ENCODE data around the gene PCIF1. TPM values are rescaled to one million over a fixed set of nuclear protein-coding genes. Genes with fewer than 3 reads are reported as not detected.

PCIF1 gene
- 10 to 100 TPM; 32.1 to 51.2 (median 37.0) TPM for total RNA-seq

GRCh38 chr20:45934586-45935415 lies at the start of gene PCIF1:
Gene PCIF1 (plus strand): TSS chr20:45934683. CDS start chr20:45939000, 4,317 bp downstream.
- ATAC-seq (peak; percentile 91), DNase-seq (peak; percentile 98)
- H3K36me3 ChIP-seq = peaks cover 0 to 28% of the 10 kb centered on the region in 2 donors
- peak within 1 kb of the TSS; percentile 83 to 99 (median 98) for H3K4me3 ChIP-seq
- TF ChIP-seq POLR2A (IDR thresholded peaks at IDR 0.05) = peak; percentile 95 to 96
- TF ChIP-seq, protein P1, sequence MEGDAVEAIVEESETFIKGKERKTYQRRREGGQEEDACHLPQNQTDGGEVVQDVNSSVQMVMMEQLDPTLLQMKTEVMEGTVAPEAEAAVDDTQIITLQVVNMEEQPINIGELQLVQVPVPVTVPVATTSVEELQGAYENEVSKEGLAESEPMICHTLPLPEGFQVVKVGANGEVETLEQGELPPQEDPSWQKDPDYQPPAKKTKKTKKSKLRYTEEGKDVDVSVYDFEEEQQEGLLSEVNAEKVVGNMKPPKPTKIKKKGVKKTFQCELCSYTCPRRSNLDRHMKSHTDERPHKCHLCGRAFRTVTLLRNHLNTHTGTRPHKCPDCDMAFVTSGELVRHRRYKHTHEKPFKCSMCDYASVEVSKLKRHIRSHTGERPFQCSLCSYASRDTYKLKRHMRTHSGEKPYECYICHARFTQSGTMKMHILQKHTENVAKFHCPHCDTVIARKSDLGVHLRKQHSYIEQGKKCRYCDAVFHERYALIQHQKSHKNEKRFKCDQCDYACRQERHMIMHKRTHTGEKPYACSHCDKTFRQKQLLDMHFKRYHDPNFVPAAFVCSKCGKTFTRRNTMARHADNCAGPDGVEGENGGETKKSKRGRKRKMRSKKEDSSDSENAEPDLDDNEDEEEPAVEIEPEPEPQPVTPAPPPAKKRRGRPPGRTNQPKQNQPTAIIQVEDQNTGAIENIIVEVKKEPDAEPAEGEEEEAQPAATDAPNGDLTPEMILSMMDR (IDR thresholded peaks at IDR 0.05 in 4 of 5, conservative IDR thresholded peaks at IDR 0.05 in 1 of 5) = no peak
- H3K27me3 ChIP-seq = no peaks in the 10 kb centered on the region
- H3K9me3 ChIP-seq = no peaks in the 10 kb centered on the region
- in situ Hi-C loops (cut with MboI; ENCODE audit: low sequenced_read_pairs in 4 of 4) = no loop called here
- peak within 1 kb of the TSS; percentile 97 to 100 (median 100) for H3K27ac ChIP-seq
- intact Hi-C loops (cut with DNase I; ENCODE audit: low total_unique reads) = loop anchor here (1.0 to 5.0 kb wide), 6 partner anchors 38 to 152 kb away; partner anchors contain the start of genes CTSA, DNTTIP1, NCOA5 and NEURL2
- H3K4me1 ChIP-seq = peaks cover 21 to 25% of the 10 kb centered on the region in 2 donors

DNA sequence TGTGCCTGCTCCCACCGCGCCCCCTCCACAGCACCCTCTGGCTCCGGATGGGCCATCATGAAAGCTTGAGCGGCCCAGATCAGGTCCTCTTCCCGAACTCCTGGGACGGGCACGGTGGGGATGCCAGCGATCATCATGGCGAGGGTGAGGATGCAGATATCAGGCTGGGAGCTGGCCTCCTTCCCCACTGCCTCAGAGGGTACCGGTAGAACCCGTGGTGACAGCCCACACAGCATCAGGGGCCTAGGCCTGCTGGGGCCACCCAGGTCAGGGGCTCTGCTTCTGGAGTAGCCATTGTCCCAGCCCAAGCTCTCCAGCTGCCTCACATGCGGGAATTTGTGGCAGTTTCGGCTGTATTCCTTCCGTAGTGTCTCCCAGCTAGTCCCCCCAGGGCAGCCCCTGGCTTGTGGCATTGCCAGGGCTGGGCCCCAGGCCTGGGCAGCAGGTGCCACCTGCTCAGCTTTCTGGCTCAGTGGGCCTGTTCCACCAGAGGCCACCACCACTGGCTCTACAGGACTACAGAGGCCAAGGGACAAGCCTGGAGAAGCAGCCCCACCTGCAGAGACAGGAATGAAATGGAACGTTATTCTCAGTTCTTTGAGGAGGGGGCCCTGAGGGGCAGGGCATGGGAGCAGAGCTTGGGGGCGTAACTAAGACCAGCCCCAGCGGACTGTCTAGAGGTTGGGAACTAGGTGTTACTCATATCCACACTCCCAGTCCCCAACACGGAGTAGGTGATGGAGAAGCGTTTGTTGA lies 47.7 kb upstream of the PCIF1 start:
- intact Hi-C loops (cut with DNase I; ENCODE audit: low total_unique reads) = no loop called here
- no peak for ATAC-seq
- H3K36me3 ChIP-seq = peaks cover 0 to 25% of the 10 kb centered on the region in 2 donors
- H3K9me3 ChIP-seq = no peaks in the 10 kb centered on the region
- no peaks in the 10 kb centered on the region for H3K27me3 ChIP-seq
- no peak overlapping the region for H3K27ac ChIP-seq
- peaks cover 16 to 22% of the 10 kb centered on the region in 2 donors for H3K4me1 ChIP-seq
- in situ Hi-C loops (cut with MboI; ENCODE audit: low sequenced_read_pairs in 4 of 4) = loop anchor here in 1 of 4 donors (10.0 kb wide), 1 partner anchor 92 kb away; the partner anchor contains the start of genes DNTTIP1 and WFDC3
- DNase-seq = no peak
- H3K4me3 ChIP-seq = no peak overlapping the region
- TF ChIP-seq, protein P1 (IDR thresholded peaks at IDR 0.05 in 4 of 5, conservative IDR thresholded peaks at IDR 0.05 in 1 of 5) = no peak
- TF ChIP-seq POLR2A (IDR thresholded peaks at IDR 0.05) = no peak

- DNase-seq = no peak
- in situ Hi-C loops (cut with MboI; ENCODE audit: low sequenced_read_pairs in 4 of 4) (loop anchor here in 1 of 4 donors (10.0 kb wide), 1 partner anchor 93 kb away; the partner anchor contains the start of genes DNTTIP1 and WFDC3), intact Hi-C loops (cut with DNase I; ENCODE audit: low total_unique reads) (no loop called here)
- Histone ChIP-seq H3K4me3 (no peak within 1 kb of the TSS), H3K27me3 (no peaks in the 10 kb centered on the region), H3K4me1 (peaks cover 18 to 25% of the 10 kb centered on the region in 2 donors), H3K9me3 (no peaks in the 10 kb centered on the region), H3K27ac (peak within 1 kb of the TSS in 1 of 4 donors; percentile 98), H3K36me3 (peaks cover 0 to 26% of the 10 kb centered on the region in 2 donors)
- ATAC-seq = no peak
- TF ChIP-seq POLR2A (IDR thresholded peaks at IDR 0.05) = no peak
- TF ChIP-seq, protein P1 (IDR thresholded peaks at IDR 0.05 in 4 of 5, conservative IDR thresholded peaks at IDR 0.05 in 1 of 5) = no peak
Measured at GRCh38 chr20:45887346-45887715, 47.2 kb upstream of the PCIF1 start, which contains the start of gene SPATA25. Gene SPATA25 (minus strand): TSS chr20:45887622. CDS start chr20:45887590, 32 bp downstream.

DNA sequence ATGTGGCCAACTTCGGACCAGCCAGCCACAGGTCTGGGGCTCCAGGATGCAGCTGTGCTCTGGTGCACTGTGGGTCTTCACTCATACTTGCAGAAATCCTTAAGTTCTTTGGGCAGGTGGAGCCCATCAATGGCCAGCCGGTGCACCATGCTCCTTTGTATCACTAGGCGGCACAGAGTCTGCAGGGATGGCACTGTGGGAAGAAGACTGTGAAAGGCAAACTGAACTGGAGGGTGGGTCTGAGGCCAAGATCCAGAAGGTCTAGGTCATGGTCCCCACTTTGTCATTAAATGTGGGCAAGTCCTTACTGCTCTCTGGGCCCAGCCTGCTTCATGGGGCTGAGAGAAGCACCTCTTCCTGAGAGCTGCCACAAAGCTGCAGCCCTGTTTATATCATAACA lies 45.8 kb upstream of the PCIF1 start:
- intact Hi-C loops (cut with DNase I; ENCODE audit: low total_unique reads) = no loop called here
- TF ChIP-seq, protein P1 (IDR thresholded peaks at IDR 0.05 in 4 of 5, conservative IDR thresholded peaks at IDR 0.05 in 1 of 5) = no peak
- no peak for TF ChIP-seq POLR2A (IDR thresholded peaks at IDR 0.05)
- ATAC-seq = no peak
- Histone ChIP-seq H3K4me3 (no peak overlapping the region), H3K36me3 (peaks cover 0 to 28% of the 10 kb centered on the region in 2 donors), H3K27me3 (no peaks in the 10 kb centered on the region), H3K9me3 (no peaks in the 10 kb centered on the region), H3K27ac (peak overlapping the region in 1 of 4 donors; percentile 98), H3K4me1 (peaks cover 22 to 26% of the 10 kb centered on the region in 2 donors)
- in situ Hi-C loops (cut with MboI; ENCODE audit: low sequenced_read_pairs in 4 of 4) = loop anchor here in 1 of 4 donors (10.0 kb wide), 1 partner anchor 94 kb away; the partner anchor contains the start of genes DNTTIP1 and WFDC3
- DNase-seq = no peak

All from gastrocnemius medialis (tissue), 4 donors.